H1 (cell line): ENCODE measurements around the gene TRPC4. TPM values are rescaled to one million over a fixed set of nuclear protein-coding genes. Genes with fewer than 3 reads are reported as not detected.

Experiments
- CBX5 ChIP-seq: fragments of 300-800, 300-1000 bp; sonication (generic); IDR thresholded peaks from 2 replicates; pipeline ENCODE4 v1.7.1; 2016; ENCODE audit warnings: antibody characterized with exemption, low read length, low read depth
- KDM4A ChIP-seq: IDR thresholded peaks from one replicate; pipeline ENCODE4 v1.7.1; 2012; ENCODE audit warnings: low read depth, mild to moderate bottlenecking, moderate library complexity, low read length, inconsistent platforms; ENCODE audit not compliant: severe bottlenecking
- KDM5A ChIP-seq: fragments of 200-600 bp; IDR thresholded peaks from 2 replicates; pipeline ENCODE4 v1.7.1; 2012; ENCODE audit warnings: mild to moderate bottlenecking, low read length, inconsistent platforms, mixed read lengths
- MAX ChIP-seq: IDR thresholded peaks from 2 replicates; pipeline ENCODE4 v1.6.1; 2012; ENCODE audit warnings: inconsistent platforms
- SIN3A ChIP-seq, 2 experiments: IDR thresholded peaks in 1 of 2; conservative IDR thresholded peaks in 1 of 2; 2 replicates each; pipeline ENCODE4 v1.6.1; 2011 to 2012; ENCODE audit warnings: low read length in 2 of 2, improper control_type of control experiment in 1 of 2, low read depth in 1 of 2, mild to moderate bottlenecking in 1 of 2
- TAF1 ChIP-seq: IDR thresholded peaks from 2 replicates; pipeline ENCODE4 v1.6.1; 2011; ENCODE audit warnings: mild to moderate bottlenecking, low read depth, low read length
- TCF12 ChIP-seq: IDR thresholded peaks from 2 replicates; pipeline ENCODE4 v1.6.1; 2011; ENCODE audit warnings: low read depth, mild to moderate bottlenecking, low read length
- polyA plus RNA-seq, 7 experiments: library from polyadenylated mRNA; depleted of rRNA in 3 of 7; stranded (reverse) in 5 of 7; unstranded in 2 of 7; fragments of >200 nt in 5 of 7; fragments of 200-250 nt in 2 of 7; gene quantifications; 1 replicate in 5 of 7; 2 replicates in 1 of 7; 4 replicates in 1 of 7; pipeline versions ENCODE4 v1.2.1 to v1.2.3, GENCODE V29; 2011 to 2013; ENCODE audit warnings: missing spikeins in 2 of 7, mixed read lengths in 2 of 7
- total RNA-seq: library from RNA; stranded (reverse); fragmentation: NEBNext Ultra II Directional; extraction: Animal tissue kit (Norgen Biotek cat#: 25700); gene quantifications from 2 replicates; pipeline ENCODE4 v1.2.1, GENCODE V29; 2021

TRPC4 gene
- total and polyA plus RNA-seq, 2 of the 8 experiments (the other 6 are each of a cell fraction or from before 2014, with no cell fraction given) = 12.3 to 14.7 TPM

- TF ChIP-seq CBX5 = no peak
- TF ChIP-seq TCF12 = no peak
- TF ChIP-seq MAX = no peak
- TF ChIP-seq KDM4A = no peak
- TF ChIP-seq TAF1 = no peak
- no peak for TF ChIP-seq KDM5A
- no peak for TF ChIP-seq SIN3A (conservative IDR thresholded peaks at IDR 0.05 in 1 of 2, IDR thresholded peaks at IDR 0.05 in 1 of 2; ENCODE audit: low read depth in 1 of 2, low read length in 2 of 2)
Observed at GRCh38 chr13:37906880-37907279, 37.3 kb upstream of the TRPC4 start (continued).
